HG03378 (cell line): ENCODE results near the gene GASK1A.

Source experiments
- ATAC-seq: cut with Tn5 transposase; IDR thresholded peaks from one replicate; pipeline ENCODE4 v1.9.1; 2021; ENCODE audit warnings: mild to moderate bottlenecking, moderate library complexity; ENCODE audit not compliant: unreplicated experiment

Gene GASK1A

DNA sequence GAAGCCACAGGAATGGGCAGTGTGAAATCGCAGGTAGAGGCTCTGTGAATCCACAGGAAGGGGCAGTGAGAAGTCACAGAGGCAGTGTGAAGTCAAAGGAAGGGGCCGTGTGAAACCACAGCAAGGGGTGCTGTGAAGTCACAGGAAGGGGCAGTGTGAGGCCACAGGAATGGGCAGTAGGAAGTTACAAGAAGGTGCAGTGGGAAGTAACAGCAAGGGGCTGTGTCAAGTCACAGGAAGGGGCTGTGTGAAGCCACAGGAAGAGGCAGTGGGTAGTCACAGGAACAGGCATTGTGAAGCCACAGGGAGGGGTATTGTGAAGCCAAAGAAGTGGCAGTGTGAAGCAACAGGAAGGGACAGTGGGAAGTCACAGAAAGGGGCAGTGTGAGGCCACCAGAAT lies 34.1 kb downstream of the GASK1A start:
- no peak for ATAC-seq

DNA sequence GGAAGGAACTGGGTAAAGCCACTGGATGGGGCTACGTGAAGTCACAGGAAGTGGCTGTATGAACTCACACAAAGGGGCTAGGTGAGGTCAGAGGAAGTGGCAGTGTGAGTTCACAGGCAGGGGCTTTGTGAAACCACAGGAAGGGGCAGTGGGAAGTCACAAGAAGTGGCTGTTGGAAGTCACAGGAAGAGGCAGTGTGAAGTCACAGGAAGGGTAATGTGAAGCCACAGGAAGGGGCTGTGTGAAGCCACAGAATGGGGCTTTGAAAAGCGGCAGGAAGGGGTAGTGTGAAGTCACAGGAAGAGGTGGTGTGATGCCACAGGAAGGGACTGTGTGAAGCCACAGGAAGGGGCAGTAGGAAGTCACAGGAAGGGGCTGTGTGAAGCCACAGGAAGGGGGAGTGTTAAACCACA lies 34.6 kb downstream of the GASK1A start:
- no peak for ATAC-seq

DNA sequence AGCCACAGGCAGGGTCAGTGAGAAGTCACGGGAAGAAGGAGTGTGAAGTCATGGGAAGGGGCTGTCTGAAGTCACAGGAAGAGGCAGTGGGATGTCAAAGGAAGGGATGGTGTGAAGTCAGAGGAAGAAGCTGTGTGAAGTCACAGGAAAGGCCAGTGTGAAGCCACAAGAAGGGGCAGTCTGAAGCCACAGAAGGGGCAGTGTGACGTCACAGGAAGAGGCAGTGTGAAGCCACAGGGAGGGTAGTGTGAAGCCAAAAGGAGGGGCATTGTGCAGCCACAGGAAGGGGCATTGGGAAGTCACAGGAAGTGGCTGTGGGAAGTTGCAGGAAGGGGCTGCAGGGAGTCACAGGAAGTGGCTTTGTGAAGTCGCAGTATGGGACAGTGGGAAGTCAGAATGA lies 35.1 kb downstream of the GASK1A start:
- ATAC-seq: no peak

DNA sequence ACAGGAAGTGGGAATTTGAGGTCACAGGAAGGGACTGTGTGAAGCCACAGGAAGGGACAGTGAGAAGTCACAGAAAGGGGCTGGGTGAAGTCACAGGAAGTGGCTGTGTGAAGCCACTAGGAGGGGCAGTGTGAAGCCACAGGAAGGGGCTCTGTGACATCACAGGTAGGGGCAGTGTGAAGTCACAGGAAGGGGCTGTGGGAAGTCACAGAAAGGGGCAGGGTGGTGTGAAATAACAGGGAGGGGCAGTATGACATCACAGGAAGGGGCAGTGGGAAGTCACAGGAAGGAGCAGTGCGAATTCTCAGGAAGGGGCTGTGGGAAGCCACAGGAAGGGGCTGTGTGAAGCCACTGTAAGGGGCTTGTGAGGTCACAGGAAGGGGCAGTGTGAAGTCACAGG lies 35.8 kb downstream of the GASK1A start:
- ATAC-seq: no peak

DNA sequence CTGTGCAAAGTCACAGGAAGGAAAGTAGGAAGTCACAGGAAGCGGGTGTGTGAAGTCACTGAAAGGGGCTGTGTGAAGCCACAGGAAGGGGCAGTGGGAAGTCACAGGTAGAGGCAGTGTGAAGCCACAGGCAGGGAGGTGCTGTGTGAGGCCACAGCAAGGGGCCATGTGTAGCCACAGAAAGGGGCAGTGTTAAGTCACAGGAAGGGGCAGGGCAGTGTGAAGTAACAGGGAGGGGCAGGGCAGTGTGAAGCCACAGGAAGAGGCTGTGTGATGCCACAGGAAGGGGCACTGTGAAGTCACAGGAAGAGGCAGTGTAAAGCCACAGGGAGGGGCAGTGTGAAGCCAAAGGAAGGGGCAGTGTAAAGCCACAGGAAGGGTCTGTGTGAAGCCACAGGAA lies 36.5 kb downstream of the GASK1A start:
- ATAC-seq: no peak

DNA sequence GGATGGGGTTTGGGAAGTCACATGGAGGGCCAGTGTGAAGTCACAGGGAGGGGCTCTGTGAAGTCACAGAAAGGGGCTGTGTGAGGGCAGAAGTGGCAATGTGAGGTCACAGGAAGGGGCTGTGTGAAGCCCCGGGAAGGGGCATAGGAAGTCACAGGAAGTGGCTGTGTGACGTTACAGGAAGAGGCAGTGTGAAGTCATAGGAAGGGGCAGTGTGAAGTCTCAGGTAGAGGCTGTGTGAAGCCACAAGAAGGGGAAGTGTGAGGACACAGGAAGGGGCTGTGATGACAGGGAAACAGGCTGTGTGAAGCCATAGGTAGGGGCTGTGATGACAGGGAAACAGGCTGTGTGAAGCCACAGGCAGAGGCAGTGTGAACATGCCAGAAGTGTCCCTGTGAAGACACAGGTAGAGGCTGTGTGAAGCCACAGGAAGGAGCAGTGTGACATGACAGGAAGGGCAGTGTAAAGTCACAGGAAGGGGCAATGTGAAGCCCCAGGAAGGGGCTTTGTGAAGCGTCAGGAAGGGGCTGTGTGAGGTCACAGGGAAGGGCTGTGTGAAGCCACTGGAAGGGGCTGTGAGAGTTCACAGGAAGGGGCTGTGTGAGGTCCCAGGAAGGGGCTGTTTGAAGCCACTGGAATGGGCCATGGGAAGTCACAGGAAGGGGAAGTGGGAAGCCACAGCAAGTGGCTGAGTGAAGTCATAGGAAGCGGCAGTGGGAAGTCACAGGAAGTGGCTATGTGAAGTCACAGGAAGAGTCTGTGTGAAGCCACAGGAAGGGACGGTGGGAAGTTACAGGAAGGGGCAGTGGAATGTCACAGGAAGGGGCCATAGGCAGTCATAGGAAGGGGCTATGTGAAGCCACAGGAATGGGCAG lies 37.1 kb downstream of the GASK1A start:
- no peak for ATAC-seq

DNA sequence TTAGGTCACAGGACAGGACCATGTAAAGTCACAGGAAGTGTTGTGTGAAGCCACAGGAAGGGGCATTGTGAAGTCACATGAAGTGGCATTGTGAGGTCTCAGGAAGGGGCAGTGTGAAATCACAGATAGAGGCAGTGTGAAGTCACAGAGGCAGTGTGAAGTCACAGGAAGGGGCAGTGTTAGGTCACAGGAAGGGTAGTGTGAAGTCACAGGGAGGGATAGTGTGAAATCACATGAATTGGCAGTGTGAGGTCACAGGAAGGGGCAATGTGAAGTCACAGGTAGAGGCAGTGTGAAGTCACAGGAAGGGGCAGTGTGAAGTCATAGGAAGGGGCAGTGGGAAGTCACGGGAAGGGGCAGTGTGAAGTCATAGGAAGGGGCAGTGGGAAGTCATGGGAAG lies 37.9 kb downstream of the GASK1A start:
- no peak for ATAC-seq

DNA sequence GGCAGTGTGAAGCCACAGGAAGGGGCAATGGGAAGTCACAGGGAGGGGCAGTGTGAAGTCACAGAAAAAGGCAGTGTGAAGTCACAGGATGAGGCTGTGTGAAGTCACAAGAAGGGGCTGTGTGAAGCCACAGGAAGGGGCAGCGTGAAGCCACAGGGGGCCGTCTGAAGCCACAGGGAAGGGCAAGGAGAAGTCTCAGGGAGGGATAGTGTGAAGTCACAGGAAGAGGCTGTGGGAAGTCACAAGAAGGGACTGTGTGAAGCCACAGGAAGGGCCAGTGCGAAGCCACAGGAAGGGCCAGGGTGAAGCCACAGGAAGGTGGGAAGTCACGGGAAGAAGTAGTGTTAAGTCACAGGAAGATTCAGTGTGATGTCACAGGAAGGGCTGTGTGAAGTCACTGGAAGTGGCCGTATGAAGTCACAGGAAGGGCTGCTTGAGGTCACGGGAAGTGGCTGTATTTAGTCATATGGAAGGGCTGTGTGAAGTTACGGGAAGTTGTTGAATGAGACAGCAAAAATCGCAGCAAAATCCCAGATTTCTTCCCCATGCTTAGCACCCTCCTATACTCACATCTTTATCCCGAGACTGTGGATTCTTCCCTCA lies 38.6 kb downstream of the GASK1A start:
- no peak for ATAC-seq

DNA sequence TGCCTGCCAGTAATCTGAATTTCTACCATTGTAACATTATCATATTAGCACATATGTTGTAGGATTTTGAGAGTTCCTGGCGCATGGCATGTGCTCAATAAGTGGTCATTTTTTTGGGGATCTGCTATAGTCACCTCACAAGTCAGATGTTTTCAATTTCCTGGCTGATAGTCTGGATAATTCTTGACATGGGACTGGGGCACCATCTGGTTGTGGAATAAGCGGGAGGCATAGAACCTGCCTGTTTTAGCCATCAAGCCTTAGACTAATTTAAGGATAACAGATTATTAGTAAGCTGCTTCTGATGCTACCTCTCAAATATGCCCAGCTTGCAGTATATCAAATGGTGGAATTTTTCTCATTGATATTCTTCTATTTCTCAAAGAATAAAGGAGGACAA lies 39.1 kb downstream of the GASK1A start:
- ATAC-seq: no peak

DNA sequence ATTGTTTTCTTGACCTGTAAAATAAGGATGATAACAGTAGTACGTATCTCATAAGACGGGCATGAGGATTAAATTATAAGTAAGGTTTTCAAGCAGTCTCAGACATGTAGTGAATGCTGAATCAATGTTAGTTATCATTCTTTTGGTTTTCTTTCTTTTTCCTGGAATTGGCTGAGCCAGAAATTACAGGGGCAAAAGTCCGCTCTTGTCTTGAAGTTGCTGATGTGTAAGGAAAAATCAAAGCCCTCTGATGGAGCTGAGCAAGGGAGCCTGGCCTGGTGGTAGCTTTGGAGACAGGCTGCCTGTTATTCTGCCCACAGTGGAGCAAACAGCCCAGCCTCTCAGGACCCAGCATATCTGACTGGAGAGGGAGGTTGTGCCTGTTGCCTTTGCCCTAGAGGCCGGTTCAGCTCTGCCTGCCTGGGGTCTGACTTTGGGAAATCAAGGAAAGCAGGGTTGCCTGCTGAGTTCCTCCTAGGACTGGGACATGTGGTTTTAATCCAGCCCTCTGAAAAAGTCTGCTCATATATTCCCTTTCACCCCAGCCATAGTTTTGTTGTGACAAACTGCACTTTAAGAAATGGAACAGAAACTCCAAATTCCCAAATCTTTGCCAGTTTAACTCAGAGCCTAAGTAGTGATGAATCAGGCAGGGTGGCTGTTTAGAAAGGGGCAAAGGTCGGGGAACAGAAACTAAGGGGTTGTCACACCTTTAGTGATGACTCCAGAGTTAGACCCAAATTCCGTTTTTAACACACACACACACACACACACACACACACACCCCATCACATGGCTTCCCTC lies 40.1 kb downstream of the GASK1A start:
- ATAC-seq: no peak

DNA sequence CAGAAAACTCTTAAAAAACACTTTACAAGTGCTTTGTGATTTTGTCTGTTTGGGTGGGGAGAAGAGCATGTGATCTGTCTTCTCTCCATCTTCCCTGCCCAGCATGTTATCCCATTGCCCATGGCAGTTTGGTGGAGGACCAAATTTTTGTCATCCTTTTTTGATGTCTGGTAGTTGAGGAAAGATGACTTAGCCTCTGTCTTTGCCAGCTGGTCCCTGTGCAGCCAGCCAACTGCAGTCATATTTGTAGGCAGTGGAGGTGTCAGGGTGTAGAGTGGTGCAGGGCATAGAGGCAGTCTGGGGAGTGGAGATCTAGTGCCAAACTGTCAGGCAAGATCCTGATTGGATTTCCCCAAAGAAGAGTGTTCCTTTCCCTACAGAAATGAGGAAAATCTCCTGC lies 40.7 kb downstream of the GASK1A start:
- no peak for ATAC-seq

DNA sequence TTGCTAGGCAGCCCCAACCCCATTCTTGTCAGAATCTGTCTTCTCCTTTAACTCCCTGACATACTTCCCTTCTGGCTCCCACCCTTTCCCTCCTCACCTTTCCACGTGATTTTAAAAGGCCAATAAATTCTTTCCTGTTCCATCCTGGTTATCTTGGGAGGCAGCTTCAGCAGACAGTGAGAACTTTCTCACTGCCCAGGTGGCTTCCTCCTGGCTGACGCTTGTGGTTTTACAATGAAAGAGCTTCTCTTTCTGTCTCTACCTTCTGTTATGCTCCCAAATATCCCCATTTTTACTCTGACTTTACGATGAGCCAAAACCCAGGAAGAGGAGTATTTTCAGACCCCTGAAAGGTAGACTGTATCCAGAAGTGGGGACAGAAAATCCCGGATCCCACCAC lies 42.1 kb downstream of the GASK1A start:
- no peak for ATAC-seq

DNA sequence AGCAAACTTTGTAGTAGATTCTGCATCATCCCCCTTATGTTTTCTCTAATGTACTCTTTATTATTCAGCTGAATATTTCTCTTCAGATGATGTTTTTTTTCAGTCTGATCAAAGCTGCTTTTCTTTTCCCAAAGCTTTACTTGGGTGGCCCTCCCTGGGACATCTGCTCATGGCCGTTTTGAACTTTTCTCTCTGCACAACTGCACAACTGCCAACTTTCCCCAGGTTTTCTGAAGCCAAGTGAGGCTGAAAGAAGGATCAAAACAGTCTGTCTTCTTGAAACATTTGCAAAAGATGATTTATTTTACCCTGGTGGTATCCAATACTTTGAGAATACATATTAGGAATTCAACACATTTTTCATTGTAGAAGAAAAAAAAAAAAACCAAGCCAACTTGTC lies 43.0 kb downstream of the GASK1A start:
- no peak for ATAC-seq

DNA sequence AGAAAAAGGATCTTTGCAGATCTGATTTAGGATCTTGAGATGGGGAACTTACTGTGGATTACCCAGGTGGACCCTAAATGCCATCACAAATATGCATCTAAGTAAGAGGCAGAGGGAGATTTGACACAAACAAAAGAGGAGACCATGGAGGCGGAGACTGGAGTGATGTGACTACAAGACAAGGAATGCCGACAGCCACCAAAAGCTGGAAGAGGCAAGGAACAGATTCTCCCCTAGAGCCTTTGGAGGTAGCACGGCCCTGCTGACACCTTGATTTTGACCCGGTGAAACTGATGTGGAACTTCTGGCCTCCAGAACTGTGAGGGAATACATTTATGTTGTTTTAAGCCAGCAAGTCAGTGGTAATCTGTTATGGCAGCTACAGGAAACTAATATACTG lies 44.0 kb downstream of the GASK1A start:
- ATAC-seq: no peak

DNA sequence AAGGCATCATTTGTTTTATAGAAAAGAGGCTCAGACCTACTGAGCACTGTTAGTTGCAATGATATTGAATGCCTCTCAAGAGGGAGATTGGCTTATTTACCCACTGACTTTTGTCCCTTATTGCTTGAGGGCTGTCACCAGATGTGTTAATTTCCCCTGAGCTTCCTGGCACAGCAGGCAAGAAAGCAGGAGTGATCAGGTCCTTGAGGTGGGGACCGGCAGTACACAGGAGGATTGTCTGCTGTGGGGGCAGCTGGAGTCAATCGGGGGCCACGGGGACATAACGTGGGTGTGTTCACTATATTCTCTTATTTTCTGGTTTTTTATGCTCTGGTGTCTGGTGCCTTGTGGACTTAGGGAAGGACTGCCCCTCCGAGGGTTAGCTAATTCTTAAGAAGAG lies 44.6 kb downstream of the GASK1A start:
- ATAC-seq: no peak

DNA sequence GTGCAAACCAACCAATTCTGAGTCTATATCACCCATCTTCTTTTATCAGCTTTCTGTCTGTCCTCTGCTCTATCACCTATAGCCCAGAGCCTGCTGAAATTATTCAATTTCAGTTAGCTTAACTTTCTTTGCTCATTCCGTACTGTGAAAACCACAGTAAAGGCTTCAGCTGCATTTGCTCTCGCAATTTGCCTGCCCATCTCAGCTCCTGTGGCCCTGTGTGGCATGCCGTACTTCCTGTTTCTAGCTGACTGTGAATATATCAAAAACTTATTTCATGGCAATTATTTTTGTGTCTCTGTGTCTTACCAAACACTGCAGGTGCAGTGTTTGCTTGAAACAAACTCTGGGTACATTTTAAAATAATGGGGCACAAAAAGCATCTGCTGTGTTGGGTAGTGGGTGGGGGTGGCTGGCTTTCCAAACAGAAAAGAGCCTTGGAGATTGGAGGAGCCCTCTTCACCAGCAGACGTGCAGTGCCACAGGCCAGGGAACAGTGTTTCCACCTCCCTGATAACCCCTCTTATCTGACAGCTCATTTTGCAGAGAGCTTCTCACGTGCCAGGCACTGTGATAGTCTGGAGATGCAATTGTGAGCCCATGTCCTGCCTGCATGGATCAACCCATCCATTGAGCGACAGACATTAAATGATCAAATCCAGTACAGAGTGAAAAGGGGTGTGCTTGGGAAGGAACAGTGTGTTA lies 45.2 kb downstream of the GASK1A start:
- ATAC-seq: no peak

DNA sequence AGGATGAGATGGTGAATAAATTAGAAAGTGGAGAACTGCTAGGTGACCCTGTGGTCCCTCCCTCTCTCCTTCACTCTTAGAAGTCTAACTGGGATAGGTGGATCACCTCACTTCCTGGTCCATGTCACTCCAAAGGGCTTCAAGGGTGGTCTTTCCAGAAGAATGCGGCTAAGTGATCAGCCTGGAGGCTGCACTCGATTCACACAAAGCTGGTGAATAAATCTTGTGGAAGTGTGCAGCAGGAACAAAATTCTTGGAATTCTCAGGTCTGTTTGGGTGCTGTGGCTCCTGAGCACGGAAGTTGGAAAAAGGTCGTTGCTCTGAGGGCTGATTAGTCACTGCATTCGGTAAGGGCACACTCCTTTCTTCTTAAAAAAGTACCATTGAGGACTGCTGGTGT lies 46.3 kb downstream of the GASK1A start:
- no peak for ATAC-seq

DNA sequence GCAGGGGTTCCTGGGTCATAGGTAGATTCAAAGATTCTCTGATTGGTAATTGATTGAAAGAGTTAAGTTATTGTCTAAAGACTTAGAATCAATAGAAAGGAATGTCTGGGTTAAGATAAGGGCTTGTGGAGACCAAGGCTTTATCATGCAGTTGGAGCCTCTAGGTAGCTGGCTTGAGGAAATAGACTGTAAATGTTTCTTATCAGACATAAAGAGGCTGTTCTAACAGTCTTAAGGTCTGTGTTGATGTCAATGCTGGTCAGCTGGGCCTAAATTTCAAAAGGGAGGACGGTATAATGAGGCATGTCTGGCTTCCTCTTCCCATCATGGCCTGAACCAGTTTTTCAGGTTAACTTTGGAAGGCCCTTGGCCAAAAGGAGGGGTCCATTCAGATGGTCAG lies 48.9 kb downstream of the GASK1A start:
- ATAC-seq: no peak

DNA sequence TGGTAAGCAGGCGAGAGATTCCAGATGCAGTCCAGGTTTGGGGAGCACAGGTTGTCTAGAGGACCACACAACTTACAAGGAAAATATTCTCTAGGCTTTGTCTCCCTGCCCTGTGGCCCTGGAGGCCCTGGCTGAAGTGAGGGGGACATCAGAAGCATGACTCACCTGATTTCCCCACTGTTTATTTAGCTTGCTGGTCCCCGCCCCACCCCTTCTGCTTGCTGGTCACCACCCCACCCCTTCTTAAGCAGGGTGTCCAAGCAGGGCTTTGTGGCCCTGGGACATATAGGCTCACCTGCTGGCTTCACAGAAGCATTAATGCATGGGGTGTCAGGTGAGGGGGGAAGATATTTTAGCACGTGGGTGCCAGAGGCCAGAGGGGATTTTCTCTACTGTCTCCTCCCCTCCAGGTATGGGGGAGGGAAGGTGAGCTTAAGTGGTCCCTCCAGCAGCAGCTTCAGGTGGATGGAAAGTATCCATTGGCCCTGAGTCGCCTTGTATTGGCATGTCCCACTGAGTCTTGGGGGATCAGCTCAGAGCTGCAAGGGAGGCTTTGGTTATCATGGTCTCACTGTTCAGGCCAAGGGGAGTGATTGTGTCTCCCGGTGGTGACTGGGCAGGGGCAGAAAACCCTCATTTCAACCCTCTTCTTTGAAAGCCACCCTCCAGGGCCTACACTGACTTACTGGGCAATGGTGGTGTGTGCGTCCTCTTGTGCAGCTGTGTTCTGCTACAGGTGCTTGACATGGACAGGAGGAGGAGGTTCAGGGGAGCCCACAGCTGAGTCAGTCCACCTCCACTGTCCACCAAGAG lies 49.8 kb downstream of the GASK1A start:
- ATAC-seq: no peak

DNA sequence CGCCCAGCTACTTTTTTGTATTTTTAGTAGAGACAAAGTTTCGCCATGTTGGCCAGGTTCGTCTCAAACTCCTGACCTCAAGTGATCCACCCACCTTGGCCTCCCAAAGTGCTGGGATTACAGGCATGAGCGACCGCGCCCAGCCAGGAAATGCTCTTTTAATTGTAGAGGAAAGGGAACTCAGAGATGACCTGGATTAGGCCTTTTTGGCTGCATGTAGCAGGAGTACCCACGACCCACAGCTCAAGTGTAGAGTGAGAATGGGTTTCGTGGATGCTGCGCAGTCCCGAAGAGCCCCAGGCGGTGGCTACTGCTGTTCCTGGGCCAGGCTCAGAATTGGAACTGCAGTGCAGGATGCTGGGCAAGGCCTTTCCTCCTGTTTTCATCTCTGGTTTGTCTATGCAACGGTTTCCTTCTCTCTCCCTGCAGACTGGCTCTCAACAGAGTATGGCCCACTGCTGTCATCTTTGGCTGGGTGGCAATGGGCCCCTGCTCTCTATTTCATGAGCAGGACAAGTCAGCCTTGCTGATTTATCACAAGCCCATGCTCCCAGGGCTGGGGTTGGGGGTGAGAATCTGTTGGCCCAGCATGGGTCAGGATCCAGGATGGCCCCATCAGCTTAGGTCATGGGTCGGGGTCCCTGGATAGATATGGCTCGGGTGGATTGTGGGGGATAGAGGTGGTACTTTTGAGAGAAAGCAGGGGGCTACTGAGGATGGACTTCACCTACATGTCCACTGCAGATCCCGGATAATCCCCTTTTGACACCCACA lies 51.2 kb downstream of the GASK1A start:
- no peak for ATAC-seq
